Thyroid gland (tissue), 4 donors: ENCODE measurements around the gene TMEM254. TPM values are rescaled to one million over a fixed set of nuclear protein-coding genes. Genes with fewer than 3 reads are reported as not detected.
A peak's percentile ranks its signal among the peaks of the same experiment; 100 is the strongest.
"Not testable (repeated sequence)": the region's sequence is repeated elsewhere in the genome, so short reads cannot be mapped to it uniquely, and the experiment has no call there.

Experiments used
- DNase-seq, 2 donors: peaks; one replicate each; pipeline ENCODE4 v3.0.0-alpha.2; 2019
- H3K27ac ChIP-seq, 3 donors: fragments of 200-600 bp; sonication (generic); 1 replicate in 2 of 3; 2 replicates in 1 of 3; pipeline ENCODE4 v1.5.1; 2016 to 2019; ENCODE audit warnings: mild to moderate bottlenecking in 1 of 3, moderate library complexity in 1 of 3
- H3K27me3 ChIP-seq: fragments of 200-600 bp; sonication (generic); one replicate; pipeline ENCODE4 v1.5.1; 2019
- H3K36me3 ChIP-seq, 2 donors: fragments of 200-600 bp; sonication (generic); one replicate each; pipeline ENCODE4 v1.5.1; 2016 to 2019
- H3K4me1 ChIP-seq, 2 donors: fragments of 200-600 bp; sonication (generic); one replicate each; pipeline ENCODE4 v1.5.1; 2017 to 2019
- H3K4me3 ChIP-seq, 3 donors: fragments of 200-600 bp; sonication (generic); replicated peaks in 1 of 3; 1 replicate in 2 of 3; 2 replicates in 1 of 3; pipeline ENCODE4 v1.5.1; 2016; ENCODE audit warnings: mild to moderate bottlenecking in 1 of 3
- H3K9me3 ChIP-seq: fragments of 200-600 bp; sonication (generic); one replicate; pipeline ENCODE4 v1.5.1; 2017
- CTCF ChIP-seq, 6 experiments: fragments of 200-600 bp in 3 of 6; fragments of 450-650 bp in 3 of 6; sonication (generic) in 3 of 6; IDR thresholded peaks; one replicate each; pipeline ENCODE4 v1.5.1; 2016 to 2019; ENCODE audit warnings: antibody characterized with exemption in 6 of 6, mild to moderate bottlenecking in 2 of 6, inconsistent platforms in 1 of 6, moderate library complexity in 1 of 6
- POLR2A ChIP-seq, 2 donors: fragments of 450-650 bp; IDR thresholded peaks; one replicate each; pipeline ENCODE4 v1.6.1; 2017; ENCODE audit warnings: antibody characterized with exemption in 2 of 2, mild to moderate bottlenecking in 2 of 2, moderate library complexity in 1 of 2
- WGBS, 2 donors: methylation state at CpG; one replicate each; pipeline ENCODE4 v1.1.5; 2017; 5-methylcytosine and 5-hydroxymethylcytosine counted together
- intact Hi-C: fragments of 100-400 bp; cut with DNase I; formaldehyde crosslinking; loops from one replicate; pipeline ENCODE4 v1.15.1; 2023
- total RNA-seq, 4 donors: library from RNA; depleted of rRNA; stranded (reverse); fragments of >200 nt; gene quantifications; one replicate each; pipeline ENCODE4 v1.2.3, GENCODE V29; 2016

The TMEM254 gene
- total RNA-seq, 4 donors from 2014 or later, result 12.2 to 25.0 (median 19.8) TPM

GRCh38 chr10:80131499-80131901, 53.0 kb downstream of the TMEM254 start:
- no peak overlapping the region for H3K4me3 ChIP-seq
- H3K9me3 ChIP-seq, result no peaks in the 10 kb centered on the region
- TF ChIP-seq CTCF (IDR thresholded peaks at IDR 0.05) (no peak), POLR2A (IDR thresholded peaks at IDR 0.05) (no peak)
- WGBS, 2 donors, result 70 to 77% methylated on average over 6 of the region's 6 CpGs
- no peak overlapping the region for H3K27ac ChIP-seq
- intact Hi-C loops, result no loop called here
- no peak for DNase-seq
- H3K4me1 ChIP-seq, result no peaks in the 10 kb centered on the region
- no peaks in the 10 kb centered on the region for H3K36me3 ChIP-seq
- no peaks in the 10 kb centered on the region for H3K27me3 ChIP-seq

- Histone ChIP-seq H3K27ac (peak within 1 kb of the TSS; percentile 41 to 70 (median 55)), H3K4me3 (peak within 1 kb of the TSS in 2 of 3 donors; percentile 36 to 41), H3K9me3 (no peaks in the 10 kb centered on the region), H3K4me1 (peaks cover 0 to 6% of the 10 kb centered on the region in 2 donors), H3K27me3 (no peaks in the 10 kb centered on the region), H3K36me3 (no peaks in the 10 kb centered on the region)
- WGBS, 2 donors, result 3 to 6% methylated on average over 27 to 40 of the region's 58 CpGs
- intact Hi-C loops, result no loop called here
- DNase-seq, result peak; percentile 25 to 35
- TF ChIP-seq POLR2A (IDR thresholded peaks at IDR 0.05) (no peak), CTCF (IDR thresholded peaks at IDR 0.05) (no peak)
Observed at GRCh38 chr10:80132299-80133139, 54.1 kb downstream of the TMEM254 start, which contains the start of gene PLAC9. PLAC9 (plus strand) TSS chr10:80132730; CDS start chr10:80132763, 33 bp downstream.

GRCh38 chr10:80133206-80133605, 54.7 kb downstream of the TMEM254 start:
- H3K9me3 ChIP-seq, result no peaks in the 10 kb centered on the region
- no peak for DNase-seq
- TF ChIP-seq CTCF (IDR thresholded peaks at IDR 0.05), result no peak
- TF ChIP-seq POLR2A (IDR thresholded peaks at IDR 0.05), result no peak
- peaks cover 0 to 6% of the 10 kb centered on the region in 2 donors for H3K4me1 ChIP-seq
- 41 to 50% methylated on average over 6 of the region's 6 CpGs for WGBS, 2 donors
- H3K36me3 ChIP-seq, result no peaks in the 10 kb centered on the region
- H3K4me3 ChIP-seq, result no peak overlapping the region
- peak overlapping the region; percentile 41 to 70 (median 55) for H3K27ac ChIP-seq
- no peaks in the 10 kb centered on the region for H3K27me3 ChIP-seq
- intact Hi-C loops, result no loop called here

- H3K4me1 ChIP-seq, H3K9me3 ChIP-seq, H3K27me3 ChIP-seq, DNase-seq, H3K4me3 ChIP-seq, H3K36me3 ChIP-seq, intact Hi-C loops: not testable (repeated sequence)
- peak overlapping the region; percentile 41 to 70 (median 55) for H3K27ac ChIP-seq
- WGBS, 2 donors, result 74 to 78% methylated on average over 9 of the region's 9 CpGs
Observed at GRCh38 chr10:80133687-80134086, 55.2 kb downstream of the TMEM254 start.

GRCh38 chr10:80136134-80136571, 57.7 kb downstream of the TMEM254 start:
- TF ChIP-seq CTCF (IDR thresholded peaks at IDR 0.05) (no peak), POLR2A (IDR thresholded peaks at IDR 0.05) (no peak)
- Histone ChIP-seq H3K27me3 (no peaks in the 10 kb centered on the region), H3K27ac (no peak overlapping the region), H3K4me3 (no peak overlapping the region), H3K9me3 (no peaks in the 10 kb centered on the region), H3K36me3 (no peaks in the 10 kb centered on the region), H3K4me1 (peaks cover 0 to 6% of the 10 kb centered on the region in 2 donors)
- intact Hi-C loops, result no loop called here
- DNase-seq, result peak; percentile 48 to 55
- WGBS, 2 donors, result 50 to 53% methylated on average over 8 of the region's 8 CpGs
